Measurements from ENCODE around the gene POLR2I.
"Not testable (repeated sequence)": the region's sequence is repeated elsewhere in the genome, so short reads cannot be mapped to it uniquely, and the experiment has no call there.

POLR2I gene

GRCh38 chr19:36099166-36099785, 15.4 kb downstream of the POLR2I start:
- DNase-seq, result no peak

DNA sequence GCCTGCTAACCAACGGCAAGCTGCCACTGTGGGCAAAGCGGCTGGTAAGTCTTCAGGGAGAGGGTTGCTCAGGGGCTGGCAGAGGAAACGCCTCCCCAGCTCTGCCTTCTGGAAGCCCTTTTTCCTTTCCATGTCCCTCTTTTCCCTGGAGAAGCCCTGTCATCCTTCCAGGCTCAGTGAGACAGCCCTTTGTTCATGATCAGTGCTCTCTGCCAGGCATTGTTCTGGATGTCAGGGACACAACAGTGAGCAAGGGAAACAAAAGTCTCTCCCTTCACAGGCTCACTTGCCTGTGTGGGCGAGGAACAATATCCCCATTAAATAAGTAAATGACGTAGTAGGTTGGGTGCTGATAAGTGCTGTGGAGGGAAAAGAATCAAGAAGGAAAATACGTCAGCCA, 17.6 kb downstream of the POLR2I start:
- no peak for DNase-seq

GRCh38 chr19:36093687-36094086, 21.0 kb downstream of the POLR2I start:
- DNase-seq, result no peak

DNA sequence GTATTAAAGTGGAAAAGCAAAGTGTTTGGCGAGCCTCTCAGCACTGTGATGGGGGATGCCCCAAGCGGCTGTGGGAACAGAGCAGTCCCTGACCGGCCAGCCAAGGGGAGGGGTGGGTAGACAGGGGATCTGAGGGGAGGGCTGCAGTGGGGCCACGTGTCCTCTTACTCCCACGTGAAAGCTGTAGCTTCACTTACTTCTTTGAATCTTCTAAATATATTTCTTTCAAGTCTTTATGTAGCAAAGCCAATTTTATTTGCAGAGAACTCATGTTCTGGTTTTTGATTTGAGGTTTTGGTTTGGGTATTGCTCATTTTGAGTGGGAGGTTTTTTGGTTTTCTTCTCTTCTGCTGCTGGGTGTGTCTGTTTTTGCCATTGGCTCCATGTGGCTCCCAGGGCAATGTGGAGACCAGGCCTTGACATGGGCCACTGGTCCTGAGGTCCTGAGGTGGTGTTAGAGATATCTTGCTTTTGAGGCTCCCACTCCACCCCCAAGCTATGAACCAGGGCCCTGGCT, 21.5 kb downstream of the POLR2I start:
- DNase-seq, result peak in 1 of 2 donors; percentile 7

DNA sequence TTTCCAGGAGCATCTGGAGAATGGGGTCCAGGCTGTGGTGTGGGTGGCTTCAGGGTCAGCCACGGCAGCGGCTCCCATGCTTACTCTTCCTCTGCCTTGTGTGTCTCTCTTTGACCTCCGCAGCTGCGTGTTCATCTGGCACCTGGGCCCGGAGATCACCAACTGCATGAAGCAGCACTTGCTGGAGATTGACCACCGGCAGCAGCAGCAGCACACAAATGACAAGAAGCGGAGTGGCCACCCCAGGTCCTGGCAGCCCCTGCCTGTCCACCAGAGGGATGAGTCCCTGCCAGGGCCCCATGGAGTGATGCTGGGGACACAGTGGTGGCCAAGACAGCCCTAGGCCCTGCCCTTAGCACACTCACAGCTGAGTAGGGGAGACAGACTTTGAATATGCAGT, 22.1 kb downstream of the POLR2I start:
- DNase-seq, result no peak

- no peak for DNase-seq
These were observed 23.6 kb downstream of the POLR2I start for GRCh38 chr19:36090910-36091695.

DNA sequence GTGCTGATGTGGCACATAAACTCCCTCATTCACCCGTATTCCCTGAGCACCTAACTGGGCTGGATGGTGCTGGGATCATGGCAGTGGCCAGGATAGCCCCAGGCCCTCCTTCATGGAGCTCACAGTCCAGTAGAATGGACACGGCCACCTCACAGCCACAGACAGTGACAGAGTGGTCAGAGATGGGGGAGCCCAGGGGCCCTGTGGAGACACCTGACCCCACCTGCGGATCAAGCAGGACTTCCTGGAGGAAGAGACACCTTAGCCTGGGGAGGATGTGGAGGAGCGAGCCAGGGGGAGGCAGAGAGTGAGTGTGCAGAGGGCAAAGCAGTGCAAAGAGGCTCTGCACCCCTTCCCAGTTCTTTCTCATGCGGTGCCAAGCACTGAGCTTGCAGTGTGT, 24.8 kb downstream of the POLR2I start:
- DNase-seq, result no peak

DNA sequence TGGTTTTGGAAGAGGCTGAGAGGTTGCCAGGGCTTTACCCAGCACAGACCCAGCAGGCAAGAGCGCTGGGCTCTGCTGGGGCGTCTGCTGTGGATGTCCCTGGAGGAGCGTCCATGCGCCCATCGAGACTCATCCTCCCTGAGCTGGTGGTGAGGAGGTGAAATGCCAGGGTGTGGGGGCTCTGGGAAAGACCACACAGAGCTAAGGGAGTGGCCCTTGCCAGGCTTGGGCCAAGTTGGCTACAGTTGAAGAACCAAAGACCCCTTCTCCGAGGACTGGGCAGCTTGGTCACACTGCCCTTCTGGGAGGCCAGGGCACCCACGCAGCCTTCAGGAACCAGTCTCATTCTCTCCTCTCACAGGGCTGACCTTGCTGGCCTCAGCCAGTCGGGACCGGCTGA, 28.3 kb downstream of the POLR2I start:
- no peak for DNase-seq

DNA sequence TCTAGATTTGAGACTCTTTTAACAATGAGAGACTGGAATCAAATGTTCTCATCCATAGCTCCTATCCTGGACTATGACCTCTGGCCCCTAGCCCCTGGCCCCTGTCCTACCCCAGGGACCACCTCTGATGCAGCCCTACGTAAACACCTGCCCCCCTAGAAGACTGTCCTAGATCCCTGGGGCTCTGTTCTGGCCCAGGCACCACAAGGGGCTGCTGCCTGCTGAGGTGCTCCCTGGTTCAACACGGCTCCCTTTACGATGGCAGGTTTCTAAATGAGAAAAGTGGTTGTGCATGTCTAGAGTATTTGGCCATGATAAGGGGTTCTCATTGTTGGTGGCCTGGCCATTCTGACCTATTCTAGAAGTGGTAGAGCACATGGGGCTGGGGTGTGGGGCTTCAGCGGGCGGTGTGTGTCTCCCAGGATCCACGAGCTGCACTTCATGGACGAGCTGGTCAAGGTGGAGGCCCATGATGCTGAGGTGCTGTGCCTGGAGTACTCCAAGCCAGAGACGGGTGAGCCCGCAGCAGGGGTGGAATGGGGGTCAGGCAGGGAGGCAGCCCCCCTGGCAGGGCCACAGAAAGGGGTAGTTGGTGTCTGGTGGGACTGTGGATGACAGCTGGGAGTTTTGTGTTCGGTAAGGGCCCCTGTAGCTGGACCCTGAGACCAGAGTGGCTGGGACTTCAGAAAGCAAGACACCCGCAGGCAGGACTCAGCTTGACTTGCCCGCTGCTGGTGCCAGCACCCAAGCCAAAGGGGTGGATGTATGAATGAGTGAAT, 30.3 kb downstream of the POLR2I start:
- DNase-seq, result no peak

DNA sequence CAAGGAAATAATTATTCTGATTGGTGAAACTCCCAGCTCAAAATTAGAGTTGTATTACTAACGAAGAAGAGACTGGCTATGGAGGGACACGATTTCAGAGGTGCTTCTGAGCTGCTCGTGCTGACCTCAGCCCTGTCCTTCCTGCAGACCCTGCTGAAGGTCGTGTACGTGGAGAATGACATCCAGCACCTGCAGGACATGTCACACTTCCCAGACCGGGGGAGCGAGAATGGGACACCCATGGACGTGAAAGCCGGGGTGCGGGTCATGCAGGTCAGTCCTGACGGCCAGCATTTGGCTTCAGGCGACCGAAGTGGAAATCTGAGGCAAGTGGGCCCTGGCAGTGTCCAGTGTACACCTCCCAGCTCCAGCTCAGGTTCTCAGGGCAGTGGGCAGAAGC, 31.8 kb downstream of the POLR2I start:
- no peak for DNase-seq

DNA sequence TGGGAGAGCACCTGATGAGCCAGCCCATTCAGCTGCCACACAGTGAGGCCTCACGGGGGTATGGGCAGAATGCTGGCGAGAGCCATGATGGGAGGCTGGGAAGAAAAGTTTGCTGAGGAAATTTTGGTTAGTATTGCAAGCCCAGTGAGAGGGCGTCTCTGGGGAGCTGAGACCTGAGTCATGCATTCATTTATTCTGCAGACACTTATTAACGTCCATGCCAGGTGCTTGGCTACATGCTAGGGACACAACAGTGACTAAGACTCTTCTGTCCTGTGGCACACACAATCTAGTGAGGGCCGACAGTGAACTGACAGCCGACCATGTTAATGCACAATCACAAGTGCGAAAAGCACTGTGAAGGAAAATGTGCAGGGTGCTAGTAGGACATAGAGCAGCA, 32.8 kb downstream of the POLR2I start:
- no peak for DNase-seq

DNA sequence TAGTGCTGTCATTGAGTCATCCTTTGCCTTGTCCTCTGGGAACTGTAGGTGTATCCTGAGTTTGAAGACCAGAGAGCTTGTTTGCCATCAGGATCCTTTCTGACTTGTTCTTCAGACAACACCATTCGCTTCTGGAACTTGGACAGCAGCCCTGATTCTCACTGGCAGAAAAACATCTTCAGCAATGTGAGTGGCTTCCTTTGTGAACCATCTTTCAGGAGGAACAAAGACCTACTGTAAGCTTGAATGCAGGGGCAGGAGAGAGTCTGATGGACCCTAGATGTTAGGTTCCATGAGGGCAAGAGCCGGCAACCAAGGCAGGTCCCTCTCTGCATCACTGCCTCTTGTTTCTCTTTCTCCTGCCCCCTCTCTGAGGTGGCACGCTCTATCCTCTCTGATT, 33.3 kb downstream of the POLR2I start:
- no peak for DNase-seq

DNA sequence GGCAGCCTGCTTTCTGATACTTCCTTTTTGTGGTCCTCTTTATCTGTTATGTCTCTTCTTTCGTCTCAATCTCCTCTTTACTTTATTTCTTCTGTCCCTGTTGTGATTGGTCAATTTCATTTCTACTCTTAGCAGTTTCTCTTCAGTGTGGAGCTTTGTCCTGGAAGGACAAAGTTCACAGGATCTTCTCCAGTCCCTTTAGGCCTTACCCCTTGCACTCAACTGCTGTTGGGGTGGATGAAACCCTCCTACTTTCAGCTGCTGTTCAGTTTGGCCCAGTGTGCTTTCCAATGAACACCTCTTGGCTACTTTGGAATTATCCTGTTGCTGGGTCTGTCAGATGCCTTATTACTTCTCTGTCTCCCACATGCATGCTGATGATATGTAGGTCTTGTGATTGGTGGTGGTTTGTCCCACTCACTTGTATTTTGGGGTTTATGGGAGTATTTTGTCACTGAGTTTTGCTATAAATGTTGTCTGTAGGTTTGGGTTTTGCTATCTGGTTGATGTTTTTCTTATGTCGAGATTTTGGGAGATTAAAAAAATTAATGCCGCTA, 35.2 kb downstream of the POLR2I start:
- no peak for DNase-seq

DNA sequence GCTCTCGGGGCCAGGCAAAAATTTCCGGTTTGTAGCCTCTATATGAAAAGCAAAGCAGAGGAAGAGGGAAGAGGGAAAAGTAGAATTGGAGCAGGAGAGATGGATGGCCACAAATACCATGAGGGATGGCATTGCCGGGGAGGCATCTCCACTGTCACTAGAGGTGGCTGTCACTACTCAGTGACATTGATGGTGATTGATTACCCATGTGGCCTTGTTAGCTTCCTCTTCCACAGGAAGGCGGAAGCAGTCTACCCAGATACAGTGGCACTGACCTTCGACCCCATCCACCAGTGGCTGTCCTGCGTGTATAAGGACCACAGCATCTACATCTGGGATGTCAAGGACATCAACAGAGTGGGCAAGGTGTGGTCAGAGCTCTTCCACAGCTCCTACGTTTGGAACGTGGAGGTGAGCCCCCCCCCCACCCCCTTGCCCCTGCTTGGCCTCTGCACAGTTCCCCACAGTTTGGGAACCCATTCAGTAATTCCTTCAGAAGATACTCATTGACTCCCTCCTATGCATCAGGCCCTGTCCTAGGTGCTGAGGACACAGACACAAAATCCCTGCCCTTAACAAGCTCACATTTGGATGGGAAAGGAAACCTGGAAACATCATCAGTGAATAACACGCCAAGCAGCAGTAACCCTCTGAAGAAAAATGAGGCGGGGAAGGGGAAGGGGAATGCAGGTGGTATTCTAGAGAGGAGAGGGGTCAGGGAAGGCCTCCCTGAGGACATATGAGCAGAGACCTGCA, 41.4 kb downstream of the POLR2I start:
- no peak for DNase-seq

DNA sequence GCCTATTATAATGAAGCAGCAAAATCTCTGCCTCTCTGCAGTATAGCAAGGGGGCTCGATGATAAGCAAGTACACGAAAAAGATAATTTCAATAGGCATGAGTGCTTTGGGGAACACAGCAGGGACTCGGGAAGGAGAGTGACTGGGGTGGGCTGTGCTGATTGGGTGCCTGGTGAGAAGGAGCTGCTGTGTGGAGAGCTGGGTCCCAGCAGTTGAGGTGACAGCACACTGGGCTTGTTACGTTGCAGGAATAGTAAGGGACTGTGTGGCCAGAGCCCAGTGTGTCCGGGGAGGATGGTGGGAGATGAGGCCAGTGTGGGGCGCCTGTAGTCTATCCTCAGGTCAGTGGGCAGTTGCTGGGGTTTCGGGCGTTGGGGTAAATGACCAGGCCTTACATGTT, 42.6 kb downstream of the POLR2I start:
- DNase-seq, result no peak

GRCh38 chr19:36068810-36069499, 45.7 kb downstream of the POLR2I start:
- not testable (repeated sequence) for DNase-seq

DNA sequence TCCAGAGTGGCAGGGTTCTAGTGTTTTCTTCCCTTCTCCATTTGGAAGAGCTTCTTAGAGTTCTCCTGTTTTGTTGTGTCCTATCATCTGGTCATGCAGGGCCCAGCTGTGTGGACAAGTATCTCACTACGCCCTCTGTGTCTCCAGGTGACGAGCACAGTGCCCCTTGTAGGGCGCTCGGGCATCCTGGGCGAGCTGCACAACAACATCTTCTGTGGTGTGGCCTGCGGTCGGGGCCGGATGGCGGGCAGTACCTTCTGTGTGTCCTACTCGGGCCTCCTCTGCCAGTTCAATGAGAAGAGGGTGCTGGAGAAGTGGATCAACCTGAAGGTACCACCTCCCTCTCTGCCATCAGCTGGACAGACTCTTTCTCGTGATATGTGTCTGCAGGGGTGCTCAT, 47.0 kb downstream of the POLR2I start:
- DNase-seq, result no peak

DNA sequence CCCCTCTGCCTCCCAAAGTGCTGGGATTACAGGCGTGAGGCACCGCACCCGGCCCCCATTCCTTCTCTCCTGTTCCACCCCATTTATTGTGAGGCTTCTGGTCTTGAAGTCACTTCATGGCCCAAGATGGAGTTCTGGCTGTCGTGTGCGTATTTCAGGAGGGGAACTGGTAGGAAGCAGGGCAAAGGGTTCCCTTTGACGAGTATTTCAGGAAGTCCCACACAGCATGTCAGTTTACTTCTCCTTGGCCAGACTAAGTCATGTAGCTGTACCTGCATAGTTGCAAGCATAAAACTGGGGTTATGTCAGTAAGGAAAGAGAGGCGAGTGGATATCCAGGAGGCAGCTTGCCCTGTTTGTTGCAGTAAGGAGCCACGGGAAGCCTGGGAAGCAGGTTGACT, 49.8 kb downstream of the POLR2I start:
- no peak for DNase-seq
